Transverse colon (tissue), 4 donors: ENCODE data around the gene EEF1AKMT4. TPM values are rescaled to one million over a fixed set of nuclear protein-coding genes. Genes with fewer than 3 reads are reported as not detected.

Experiments
- DNase-seq: peaks from one replicate; pipeline ENCODE4 v3.0.0-alpha.2; 2019
- H3K27ac ChIP-seq, 4 donors: fragments of 200-600 bp; sonication (generic); 2 replicates each; pipeline ENCODE4 v1.5.1; 2016 to 2018; ENCODE audit warnings: inconsistent platforms in 4 of 4
- H3K27me3 ChIP-seq: fragments of 200-600 bp; sonication (generic); 2 replicates; pipeline ENCODE4 v1.5.1; 2017; ENCODE audit warnings: inconsistent platforms
- H3K36me3 ChIP-seq, 4 donors: fragments of 200-600 bp; sonication (generic); 2 replicates each; pipeline ENCODE4 v1.5.1; 2017 to 2019; ENCODE audit warnings: inconsistent platforms in 4 of 4
- H3K4me1 ChIP-seq, 4 donors: fragments of 200-600 bp; sonication (generic); 2 replicates each; pipeline ENCODE4 v1.5.1; 2017 to 2020; ENCODE audit warnings: inconsistent platforms in 4 of 4
- H3K4me3 ChIP-seq, 4 donors: fragments of 200-600 bp; sonication (generic); 1 replicate in 1 of 4; 2 replicates in 3 of 4; pipeline versions ENCODE4 v1.5.1 to v1.6.1; 2017 to 2019; ENCODE audit warnings: inconsistent platforms in 4 of 4
- H3K9me3 ChIP-seq, 2 donors: fragments of 200-600 bp; sonication (generic); 2 replicates each; pipeline ENCODE4 v1.5.1; 2017 to 2019; ENCODE audit warnings: inconsistent platforms in 2 of 2
- CTCF ChIP-seq, 5 experiments: fragments of 200-600 bp in 3 of 5; fragments of 450-650 bp in 2 of 5; sonication (generic) in 3 of 5; IDR thresholded peaks; 1 replicate in 2 of 5; 2 replicates in 3 of 5; pipeline ENCODE4 v1.5.1; 2016 to 2017; ENCODE audit warnings: antibody characterized with exemption in 5 of 5, inconsistent platforms in 3 of 5, mild to moderate bottlenecking in 2 of 5, moderate library complexity in 1 of 5
- EP300 ChIP-seq: sonication (generic); formaldehyde crosslinking; IDR thresholded peaks from one replicate; pipeline ENCODE4 v1.6.1; 2017; ENCODE audit warnings: antibody characterized with exemption, low read depth
- POLR2A ChIP-seq: fragments of 450-650 bp; IDR thresholded peaks from one replicate; pipeline ENCODE4 v1.6.1; 2016; ENCODE audit warnings: antibody characterized with exemption, mild to moderate bottlenecking, moderate library complexity
- POLR2AphosphoS5 ChIP-seq, 3 donors: sonication (generic); formaldehyde crosslinking; IDR thresholded peaks; one replicate each; pipeline ENCODE4 v1.6.1; 2016; ENCODE audit warnings: antibody characterized with exemption in 3 of 3
- WGBS, 2 donors: methylation state at CpG; one replicate each; pipeline ENCODE4 v1.1.5; 2018; ENCODE audit warnings: low coverage in 1 of 2; 5-methylcytosine and 5-hydroxymethylcytosine counted together
- in situ Hi-C, 4 donors: fragments of 200-750 bp; cut with MboI; loops; one replicate each; pipeline versions ENCODE4 v1.15.0 to v1.15.1; 2017; ENCODE audit warnings: low sequenced_read_pairs in 3 of 4, low pct_ligation_motif_present in 1 of 4, low pct_unique_long_range_greater_than_20kb in 1 of 4
- intact Hi-C: fragments of 100-400 bp; cut with DNase I; formaldehyde crosslinking; loops from one replicate; pipeline ENCODE4 v1.15.1; 2023; ENCODE audit warnings: low total_unique reads
- total RNA-seq, 4 donors: library from RNA; depleted of rRNA; stranded (reverse); fragments of >200 nt; gene quantifications; one replicate each; pipeline ENCODE4 v1.1.0, GENCODE V29; 2016

The EEF1AKMT4 gene
- total RNA-seq, 4 donors from 2014 or later = 4.0 to 7.3 (median 5.9) TPM; not detected in 1

DNA sequence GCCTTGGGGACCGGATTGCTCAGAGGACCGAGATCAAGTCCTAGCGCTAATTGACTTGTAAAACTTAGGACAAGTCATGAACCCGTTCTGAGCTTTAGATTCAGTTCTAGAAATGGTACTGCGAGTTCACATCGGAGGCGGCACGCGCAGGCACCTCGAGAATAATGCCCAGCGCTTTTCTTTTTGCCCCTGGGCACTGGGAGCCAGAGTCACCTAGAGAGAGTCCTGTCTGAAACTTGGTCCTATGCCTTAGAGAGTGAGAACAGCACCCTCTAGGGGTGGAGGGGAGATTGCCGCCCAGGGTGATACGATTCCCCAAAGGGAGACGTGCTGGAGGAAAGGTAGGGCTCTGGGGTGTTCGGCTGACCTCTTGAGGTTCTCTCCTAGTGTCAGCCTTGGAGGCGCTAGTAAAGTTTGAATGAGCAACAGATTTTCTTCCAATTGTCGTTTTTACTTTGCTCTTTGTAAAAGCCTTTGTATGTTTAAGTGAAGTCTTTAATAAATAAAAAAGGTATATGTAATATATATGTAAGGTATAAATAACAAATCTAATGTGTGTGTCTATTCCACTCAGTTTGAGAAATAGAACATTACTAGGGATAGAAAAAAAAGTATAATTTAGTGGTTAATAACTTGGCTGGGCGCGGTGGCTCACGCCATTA, 826 bp downstream of the EEF1AKMT4 start:
- no peaks in the 10 kb centered on the region for H3K9me3 ChIP-seq
- 14 to 31% methylated on average over 9 to 20 of the region's 20 CpGs for WGBS, 2 donors
- peak; percentile 95 for DNase-seq
- H3K27me3 ChIP-seq = no peaks in the 10 kb centered on the region
- peak overlapping the region; percentile 42 to 89 (median 66) for H3K4me3 ChIP-seq
- peaks cover 10 to 19% (median 15%) of the 10 kb centered on the region in 4 donors for H3K4me1 ChIP-seq
- peak overlapping the region; percentile 82 to 89 (median 88) for H3K27ac ChIP-seq
- peaks cover 0 to under 1% (median 0%) of the 10 kb centered on the region in 4 donors for H3K36me3 ChIP-seq
- TF ChIP-seq CTCF (IDR thresholded peaks at IDR 0.05) (peak; percentile 87 to 95 (median 92)), POLR2AphosphoS5 (IDR thresholded peaks at IDR 0.05) (peak in 1 of 3 donors; percentile 12), EP300 (no peak)
- in situ Hi-C loops (loop anchor here in 1 of 4 donors (25.0 kb wide), 1 partner anchor 363 kb away; the partner anchor contains the start of gene PARL), intact Hi-C loops (no loop called here)

GRCh38 chr3:184255291-184256039, 6.0 kb downstream of the EEF1AKMT4 start:
- in situ Hi-C loops = loop anchor here in 1 of 4 donors (25.0 kb wide), 1 partner anchor 368 kb away; the partner anchor contains the start of gene PARL
- no peak for TF ChIP-seq EP300
- no peak for TF ChIP-seq POLR2AphosphoS5 (IDR thresholded peaks at IDR 0.05)
- no peak for TF ChIP-seq CTCF (IDR thresholded peaks at IDR 0.05)
- TF ChIP-seq POLR2A = no peak
- no peak for DNase-seq

GRCh38 chr3:184257083-184257915, 7.8 kb downstream of the EEF1AKMT4 start:
- Histone ChIP-seq H3K27ac (no peak overlapping the region), H3K4me3 (no peak overlapping the region), H3K4me1 (peaks cover 9 to 26% (median 24%) of the 10 kb centered on the region in 4 donors), H3K27me3 (peaks cover 41% of the 10 kb centered on the region), H3K9me3 (no peaks in the 10 kb centered on the region), H3K36me3 (no peaks in the 10 kb centered on the region)
- no peak for DNase-seq
- no peak for TF ChIP-seq CTCF (IDR thresholded peaks at IDR 0.05)
- TF ChIP-seq POLR2AphosphoS5 (IDR thresholded peaks at IDR 0.05) = no peak
- no peak for TF ChIP-seq EP300
- TF ChIP-seq POLR2A = no peak
- 84 to 94% methylated on average over 5 to 23 of the region's 23 CpGs for WGBS, 2 donors
- intact Hi-C loops = no loop called here
- in situ Hi-C loops = loop anchor here in 1 of 4 donors (25.0 kb wide), 1 partner anchor 370 kb away; the partner anchor contains the start of gene PARL

More at GRCh38 chr3:184255291-184256039, 6.0 kb downstream of the EEF1AKMT4 start:
- 96% methylated on average over 3 of the region's 3 CpGs; no CpG with 5 or more reads in 1 of the 2 donors for WGBS, 2 donors
- peaks cover 25% of the 10 kb centered on the region for H3K27me3 ChIP-seq
- intact Hi-C loops = no loop called here
- no peak overlapping the region for H3K27ac ChIP-seq
- H3K4me3 ChIP-seq = no peak overlapping the region
- no peaks in the 10 kb centered on the region for H3K36me3 ChIP-seq
- H3K9me3 ChIP-seq = no peaks in the 10 kb centered on the region
- H3K4me1 ChIP-seq = peaks cover 0 to 13% (median 10%) of the 10 kb centered on the region in 4 donors
